HG03439 (cell line): ENCODE measurements around the gene ADARB2.

ENCODE experiments used
- ATAC-seq: cut with Tn5 transposase; IDR thresholded peaks from one replicate; pipeline ENCODE4 v1.9.1; 2021; ENCODE audit warnings: mild to moderate bottlenecking, moderate library complexity; ENCODE audit not compliant: unreplicated experiment

The ADARB2 gene

GRCh38 chr10:1664333-1664964 lies 72.9 kb downstream of the ADARB2 start:
- ATAC-seq = no peak

- no peak for ATAC-seq
Measured at GRCh38 chr10:1663226-1663625, 74.1 kb downstream of the ADARB2 start.

- ATAC-seq = no peak
Measured at GRCh38 chr10:1662438-1663025, 74.8 kb downstream of the ADARB2 start.

- ATAC-seq = no peak
Measured at GRCh38 chr10:1661859-1662437, 75.4 kb downstream of the ADARB2 start.

GRCh38 chr10:1661416-1661815 lies 75.9 kb downstream of the ADARB2 start:
- ATAC-seq = no peak

- no peak for ATAC-seq
Measured at GRCh38 chr10:1660815-1661214, 76.5 kb downstream of the ADARB2 start.

GRCh38 chr10:1660386-1660785 lies 76.9 kb downstream of the ADARB2 start:
- ATAC-seq = no peak

- ATAC-seq = no peak
Measured at GRCh38 chr10:1659221-1659791, 78.0 kb downstream of the ADARB2 start.

- no peak for ATAC-seq
Measured at GRCh38 chr10:1658658-1659057, 78.7 kb downstream of the ADARB2 start.

- ATAC-seq = no peak
Measured at GRCh38 chr10:1657479-1657878, 79.8 kb downstream of the ADARB2 start.

- no peak for ATAC-seq
Measured at GRCh38 chr10:1655367-1655766, 82.0 kb downstream of the ADARB2 start.

GRCh38 chr10:1654811-1655356 lies 82.4 kb downstream of the ADARB2 start:
- ATAC-seq = no peak

GRCh38 chr10:1654247-1654646 lies 83.1 kb downstream of the ADARB2 start:
- ATAC-seq = no peak

- no peak for ATAC-seq
Measured at GRCh38 chr10:1653321-1653720, 84.0 kb downstream of the ADARB2 start.

GRCh38 chr10:1652151-1652550 lies 85.2 kb downstream of the ADARB2 start:
- ATAC-seq = no peak

GRCh38 chr10:1651270-1651966 lies 85.9 kb downstream of the ADARB2 start:
- ATAC-seq = no peak

- no peak for ATAC-seq
Measured at GRCh38 chr10:1650542-1651269, 86.6 kb downstream of the ADARB2 start.

GRCh38 chr10:1648648-1649047 lies 88.7 kb downstream of the ADARB2 start:
- peak; percentile 58 for ATAC-seq

GRCh38 chr10:1646332-1646731 lies 91.0 kb downstream of the ADARB2 start:
- no peak for ATAC-seq

GRCh38 chr10:1645896-1646295 lies 91.4 kb downstream of the ADARB2 start:
- ATAC-seq = no peak
